ENCODE measurements around the gene RBSN. TPM values are rescaled to one million over a fixed set of nuclear protein-coding genes. Genes with fewer than 3 reads are reported as not detected.

RBSN gene
- total and polyA plus RNA-seq, 2 experiments from 2014 or later: 10.6 to 26.5 TPM

- TF ChIP-seq CREB1 (CRISPR knock-in tag; IDR thresholded peaks at IDR 0.05; ENCODE audit: low read depth) (no peak), ZNF462 (CRISPR knock-in tag; IDR thresholded peaks at IDR 0.05) (no peak), ETS1 (IDR thresholded peaks at IDR 0.05) (no peak), REST (IDR thresholded peaks at IDR 0.05; ENCODE audit: unreplicated experiment) (no peak), EZH2phosphoT487 (IDR thresholded peaks at IDR 0.05; ENCODE audit: unreplicated experiment) (no peak), ZNF331 (CRISPR knock-in tag; IDR thresholded peaks at IDR 0.05; ENCODE audit: low read depth) (no peak), JUNB (IDR thresholded peaks at IDR 0.05; ENCODE audit: unreplicated experiment) (no peak), STAT1 (IDR thresholded peaks at IDR 0.05; ENCODE audit: unreplicated experiment) (no peak), NANOG (IDR thresholded peaks at IDR 0.05; ENCODE audit: borderline replicate concordance) (no peak)
- Mint-ChIP-seq H3K36me3 (ENCODE audit: low read depth) (peaks cover 82% of the 10 kb centered on the region), H3K27me3 (ENCODE audit: insufficient read depth, low read depth, poor library complexity) (peaks cover 6% of the 10 kb centered on the region), H3K4me3 (no peak overlapping the region), H3K4me1 (peaks cover 9% of the 10 kb centered on the region), H3K9me3 (no peaks in the 10 kb centered on the region), H3K27ac (no peak overlapping the region)
- Histone ChIP-seq H3K36me3 (ENCODE audit: insufficient read depth) (peaks cover 45% of the 10 kb centered on the region), H3K27ac (ENCODE audit: low read depth) (no peak overlapping the region), H3F3A (replicated peaks; ENCODE audit: low read depth) (no peaks in the 10 kb centered on the region), H3K9me2 (ENCODE audit: insufficient read depth) (no peaks in the 10 kb centered on the region), H4K20me1 (replicated peaks; ENCODE audit: insufficient read depth) (peaks cover 26% of the 10 kb centered on the region), H3K4me3 (no peak overlapping the region), H3K4me2 (no peak overlapping the region), H2AFZ (no peak overlapping the region), H3K4me1 (ENCODE audit: insufficient read depth) (peaks cover 3% of the 10 kb centered on the region), H3K27me3 (ENCODE audit: insufficient read depth) (no peaks in the 10 kb centered on the region), H3K79me2 (replicated peaks; ENCODE audit: insufficient read depth) (no peaks in the 10 kb centered on the region)
- ATAC-seq: no peak
- no peak for DNase-seq (ENCODE audit: low spot score)
Observed at GRCh38 chr3:15029625-15030024, 69.3 kb downstream of the RBSN start.

Data from GM23338 (cell line).